H1 (cell line): ENCODE data around the gene C2CD3. TPM values are rescaled to one million over a fixed set of nuclear protein-coding genes. Genes with fewer than 3 reads are reported as not detected.

Source experiments
- POLR2AphosphoS5 ChIP-seq: IDR thresholded peaks from 2 replicates; pipeline ENCODE4 v1.6.1; 2011; ENCODE audit warnings: low read depth, low read length
- RBBP5 ChIP-seq: IDR thresholded peaks from 2 replicates; pipeline ENCODE4 v1.7.1; 2012; ENCODE audit warnings: low read depth, mild to moderate bottlenecking, inconsistent platforms, low read length, moderate library complexity, borderline replicate concordance
- TAF7 ChIP-seq: optimal IDR thresholded peaks from 2 replicates; pipeline ENCODE3; 2011; ENCODE audit warnings: low read depth, mild to moderate bottlenecking, inconsistent platforms, low read length, moderate library complexity, borderline replicate concordance
- polyA plus RNA-seq, 7 experiments: library from polyadenylated mRNA; depleted of rRNA in 3 of 7; stranded (reverse) in 5 of 7; unstranded in 2 of 7; fragments of >200 nt in 5 of 7; fragments of 200-250 nt in 2 of 7; gene quantifications; 1 replicate in 5 of 7; 2 replicates in 1 of 7; 4 replicates in 1 of 7; pipeline versions ENCODE4 v1.2.1 to v1.2.3, GENCODE V29; 2011 to 2013; ENCODE audit warnings: missing spikeins in 2 of 7, mixed read lengths in 2 of 7
- total RNA-seq: library from RNA; stranded (reverse); fragmentation: NEBNext Ultra II Directional; extraction: Animal tissue kit (Norgen Biotek cat#: 25700); gene quantifications from 2 replicates; pipeline ENCODE4 v1.2.1, GENCODE V29; 2021

The C2CD3 gene
- total and polyA plus RNA-seq, 2 of the 8 experiments (the other 6 are each of a cell fraction or from before 2014, with no cell fraction given), result 11.0 to 29.1 TPM

DNA sequence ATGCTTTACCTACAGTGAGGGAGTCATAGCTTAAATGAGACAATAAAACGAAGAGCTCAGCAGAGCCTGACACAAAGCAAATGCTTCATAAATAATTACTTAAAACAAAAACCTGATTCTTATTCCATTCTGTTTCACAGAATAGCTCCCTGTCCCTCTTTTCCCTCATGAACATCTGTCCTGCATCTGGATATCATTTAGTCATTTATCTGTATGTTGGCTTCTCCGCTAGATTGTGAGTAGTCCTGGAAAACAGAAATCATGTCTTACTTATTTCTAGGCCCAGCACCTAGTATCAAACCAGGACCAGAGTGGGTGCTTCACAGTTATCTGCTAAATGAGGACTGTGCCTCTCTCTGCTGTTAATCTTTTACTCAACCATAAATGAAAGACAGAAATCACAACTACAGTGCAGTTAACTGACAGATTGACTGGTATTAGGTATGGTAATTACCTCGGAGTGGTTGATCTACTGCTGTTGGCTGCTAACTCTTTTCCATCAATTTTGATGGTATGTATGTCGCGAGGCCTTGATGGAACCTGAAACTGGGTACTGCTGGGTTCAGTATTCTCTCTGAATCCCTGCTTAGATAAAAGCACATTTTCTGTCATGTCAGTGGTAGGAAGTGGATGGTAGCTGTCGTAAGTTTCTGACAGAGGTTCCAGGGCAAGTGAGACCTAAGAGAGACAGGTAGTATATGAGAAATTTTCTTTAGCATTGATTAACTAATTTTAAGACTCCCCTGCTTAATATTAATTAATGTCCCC lies 31.5 kb downstream of the C2CD3 start (continued):
- TF ChIP-seq POLR2AphosphoS5 (no peak), RBBP5 (no peak), TAF7 (no peak)
